Psoas muscle (tissue), 8 donors: ENCODE results near the gene NT5C2. TPM values are rescaled to one million over a fixed set of nuclear protein-coding genes. Genes with fewer than 3 reads are reported as not detected.

ENCODE experiments used
- ATAC-seq, 4 donors: fragments of 200-7000 bp; cut with Tn5 transposase; one replicate each; pipeline ENCODE4 v1.9.1; 2020; ENCODE audit warnings: moderate library complexity in 3 of 4, mild to moderate bottlenecking in 2 of 4
- DNase-seq, 2 donors: peaks; one replicate each; pipeline ENCODE4 v3.0.0-alpha.2; 2020
- H3K27ac ChIP-seq: fragments of 200-600 bp; one replicate; pipeline ENCODE4 v1.8.0; 2022
- H3K27me3 ChIP-seq, 3 donors: fragments of 200-600 bp in 1 of 3; one replicate each; pipeline versions ENCODE4 v1.6.1 to v1.8.0; 2013 to 2022; ENCODE audit warnings: low read length in 2 of 3, mild to moderate bottlenecking in 2 of 3, moderate library complexity in 1 of 3; ENCODE audit not compliant: insufficient read depth in 3 of 3
- H3K36me3 ChIP-seq, 2 donors: fragments of 200-600 bp in 1 of 2; one replicate each; pipeline versions ENCODE4 v1.6.1 to v1.8.0; 2013 to 2022; ENCODE audit warnings: low read depth in 1 of 2, mild to moderate bottlenecking in 1 of 2, moderate library complexity in 1 of 2; ENCODE audit not compliant: insufficient read depth in 1 of 2
- H3K4me1 ChIP-seq: fragments of 200-600 bp; one replicate; pipeline ENCODE4 v1.8.0; 2022
- H3K4me3 ChIP-seq: fragments of 200-600 bp; one replicate; pipeline ENCODE4 v1.8.0; 2022; ENCODE audit warnings: mild to moderate bottlenecking
- H3K9me3 ChIP-seq: fragments of 200-600 bp; one replicate; pipeline ENCODE4 v1.8.0; 2022
- CTCF ChIP-seq: fragments of 200-600 bp; IDR thresholded peaks from one replicate; pipeline ENCODE4 v1.8.0; 2022; ENCODE audit warnings: antibody characterized with exemption
- WGBS, 3 donors: extraction: QIAGEN DNeasy Blood & Tissue Kit; methylation state at CpG; one replicate each; pipeline versions ENCODE4 v1.1.6 to v1.1.7; 2013; 5-methylcytosine and 5-hydroxymethylcytosine counted together
- intact Hi-C, 2 donors: fragments of 100-400 bp; cut with DNase I; formaldehyde crosslinking; loops; one replicate each; pipeline versions ENCODE4 v1.11.0 to v1.14.2; 2022
- polyA plus RNA-seq, 3 donors: library from polyadenylated mRNA; stranded (reverse); fragments of 200-250 nt; gene quantifications; one replicate each; pipeline ENCODE4 v1.2.3, GENCODE V29; 2013
- total RNA-seq, 4 donors: library from RNA; stranded (reverse); fragmentation: NEBNext Ultra II Directional in 2 of 4; extraction: Animal tissue kit (Norgen Biotek cat#: 25700) in 2 of 4; gene quantifications; one replicate each; pipeline versions ENCODE4 v1.2.1 to v1.2.4, GENCODE V29; 2021 to 2023
- donor health status: healthy with polysubstance abuse.
- donor health status: DM: no; HTN: no; CAD: no; lungs with moderate emphysema.
- donor health status: Bipolar disorder and iron deficiency.
- donor health status: healthy.
- donor health status: DM: yes; HTN: yes; CAD: no.
- donor health status: DM: no; HTN: no; CAD: no.
- donor health status: DM: no; HTN: no; CAD: no.
- donor health status: DM: yes; HTN: yes; CAD: no.

The NT5C2 gene
- total and polyA plus RNA-seq, 7 donors: 17.8 to 94.6 (median 64.5) TPM

- Histone ChIP-seq H3K27me3 (no peaks in the 10 kb centered on the region), H3K36me3 (peaks cover 4 to 30% of the 10 kb centered on the region in 2 donors), H3K4me1 (no peaks in the 10 kb centered on the region), H3K4me3 (no peak overlapping the region), H3K27ac (no peak overlapping the region), H3K9me3 (no peaks in the 10 kb centered on the region)
- intact Hi-C loops: no loop called here
- no peak for ATAC-seq
- no peak for TF ChIP-seq CTCF
- DNase-seq: no peak
- WGBS, 3 donors: 94 to 97% (median 95%) methylated on average over 21 of the region's 21 CpGs
These were observed 116.1 kb downstream of the NT5C2 start for GRCh38 chr10:103077020-103077419.

- Histone ChIP-seq H3K4me3 (no peak overlapping the region), H3K9me3 (no peaks in the 10 kb centered on the region), H3K4me1 (no peaks in the 10 kb centered on the region), H3K36me3 (peaks cover 4 to 28% of the 10 kb centered on the region in 2 donors), H3K27ac (no peak overlapping the region), H3K27me3 (no peaks in the 10 kb centered on the region)
- intact Hi-C loops: loop anchor here in 1 of 2 donors (5.0 kb wide), 1 partner anchor 346 kb away; no protein-coding TSS in a partner anchor
- ATAC-seq (no peak), DNase-seq (no peak)
- 97 to 98% (median 97%) methylated on average over 8 of the region's 8 CpGs for WGBS, 3 donors
- no peak for TF ChIP-seq CTCF
These were observed 120.2 kb downstream of the NT5C2 start for GRCh38 chr10:103072891-103073290.

GRCh38 chr10:103072276-103072675 is 120.8 kb downstream of the NT5C2 start:
- Histone ChIP-seq H3K27ac (no peak overlapping the region), H3K36me3 (peaks cover under 1 to 22% of the 10 kb centered on the region in 2 donors), H3K4me3 (no peak overlapping the region), H3K9me3 (no peaks in the 10 kb centered on the region), H3K4me1 (no peaks in the 10 kb centered on the region), H3K27me3 (no peaks in the 10 kb centered on the region)
- intact Hi-C loops: loop anchor here in 1 of 2 donors (5.0 kb wide), 1 partner anchor 345 kb away; no protein-coding TSS in a partner anchor
- TF ChIP-seq CTCF: no peak
- ATAC-seq: no peak
- DNase-seq: no peak
- 94 to 96% (median 94%) methylated on average over 22 of the region's 22 CpGs for WGBS, 3 donors

GRCh38 chr10:103069453-103070331 is 123.4 kb downstream of the NT5C2 start:
- no peaks in the 10 kb centered on the region for H3K27me3 ChIP-seq
- 42 to 54% (median 45%) methylated on average over 16 of the region's 16 CpGs for WGBS, 3 donors
- peak; percentile 62 for TF ChIP-seq CTCF
- DNase-seq: peak; percentile 30 to 65
- intact Hi-C loops: loop anchor here (2.0 to 10.0 kb wide), 5 partner anchors 152 to 345 kb away; partner anchors contain the start of gene CNNM2 (in 1 of the 2)
- peaks cover 0 to 6% of the 10 kb centered on the region in 2 donors for H3K36me3 ChIP-seq
- ATAC-seq: peak; percentile 74 to 81 (median 78)
- no peaks in the 10 kb centered on the region for H3K4me1 ChIP-seq
- H3K27ac ChIP-seq: no peak overlapping the region
- no peaks in the 10 kb centered on the region for H3K9me3 ChIP-seq
- no peak overlapping the region for H3K4me3 ChIP-seq
